ENCODE results near the gene C17orf67.

Gene C17orf67

GRCh38 chr17:56833057-56833808 is 487 bp downstream of the C17orf67 start:
- Histone ChIP-seq H3K4me1 (ENCODE audit: insufficient read depth, low read length) (peaks cover 28% of the 10 kb centered on the region), H3K4me3 (ENCODE audit: low read length) (peak overlapping the region; percentile 66), H3K9ac (ENCODE audit: low read depth, low read length) (peak overlapping the region; percentile 74), H3K9me3 (ENCODE audit: insufficient read depth, low read depth, low read length) (no peaks in the 10 kb centered on the region), H3K27me3 (ENCODE audit: insufficient read depth, low read length) (peaks cover 41% of the 10 kb centered on the region), H3K27ac (ENCODE audit: low read depth, low read length) (no peak overlapping the region), H3K36me3 (ENCODE audit: insufficient read depth, low read length) (peaks cover 6% of the 10 kb centered on the region)
- under 1% methylated on average over 95 of the region's 95 CpGs for WGBS

GRCh38 chr17:56832446-56832845 is 1.3 kb downstream of the C17orf67 start:
- H3K27me3 ChIP-seq (ENCODE audit: insufficient read depth, low read length) = peaks cover 41% of the 10 kb centered on the region
- H3K36me3 ChIP-seq (ENCODE audit: insufficient read depth, low read length) = peaks cover 6% of the 10 kb centered on the region
- no peaks in the 10 kb centered on the region for H3K9me3 ChIP-seq (ENCODE audit: insufficient read depth, low read depth, low read length)
- no peak overlapping the region for H3K27ac ChIP-seq (ENCODE audit: low read depth, low read length)
- WGBS = 54% methylated on average over 4 of the region's 4 CpGs
- H3K4me3 ChIP-seq (ENCODE audit: low read length) = peak overlapping the region; percentile 66
- no peak overlapping the region for H3K9ac ChIP-seq (ENCODE audit: low read depth, low read length)
- H3K4me1 ChIP-seq (ENCODE audit: insufficient read depth, low read length) = peaks cover 21% of the 10 kb centered on the region

DNA sequence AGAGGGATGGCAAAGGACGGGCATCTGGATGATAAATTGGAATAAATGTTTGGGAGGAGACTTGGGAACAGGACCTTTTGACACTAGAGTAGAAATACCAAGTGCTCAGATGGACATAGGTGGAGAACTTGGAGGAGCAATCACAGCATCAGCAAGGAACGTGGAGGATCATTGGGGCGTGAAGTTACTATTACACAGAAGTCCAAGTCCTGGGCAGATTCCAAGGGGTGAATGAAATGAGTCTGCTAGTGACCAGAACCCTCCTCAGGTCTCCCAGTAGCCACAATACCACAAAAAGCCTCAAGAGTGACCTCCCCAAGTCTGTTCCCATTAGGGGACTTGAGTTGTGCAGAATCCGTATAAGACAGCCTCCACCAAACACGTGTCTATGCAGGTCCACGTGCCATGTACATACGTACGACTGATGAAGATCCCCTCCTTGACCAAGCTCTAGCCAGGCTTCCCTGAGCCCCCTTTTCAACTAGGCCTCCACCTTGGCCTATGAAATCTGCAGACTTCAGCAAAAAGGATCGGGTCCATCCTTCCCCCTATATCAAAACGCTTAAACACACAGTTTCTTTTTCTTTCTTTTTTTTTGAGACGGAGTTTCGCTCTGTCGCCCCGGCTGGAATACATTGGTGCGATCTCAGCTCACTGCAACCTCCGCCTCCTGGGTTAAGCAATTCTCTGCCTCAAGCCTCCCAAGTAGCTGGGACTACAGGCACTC is 2.2 kb downstream of the C17orf67 start:
- H3K9ac ChIP-seq (ENCODE audit: low read depth, low read length) = no peak overlapping the region
- WGBS = 94% methylated on average over 16 of the region's 16 CpGs
- H3K4me3 ChIP-seq (ENCODE audit: low read length) = no peak overlapping the region
- no peaks in the 10 kb centered on the region for H3K9me3 ChIP-seq (ENCODE audit: insufficient read depth, low read depth, low read length)
- peaks cover 6% of the 10 kb centered on the region for H3K36me3 ChIP-seq (ENCODE audit: insufficient read depth, low read length)
- H3K4me1 ChIP-seq (ENCODE audit: insufficient read depth, low read length) = peaks cover 12% of the 10 kb centered on the region
- no peak overlapping the region for H3K27ac ChIP-seq (ENCODE audit: low read depth, low read length)
- peaks cover 38% of the 10 kb centered on the region for H3K27me3 ChIP-seq (ENCODE audit: insufficient read depth, low read length)

GRCh38 chr17:56830726-56831368 is 2.9 kb downstream of the C17orf67 start:
- peaks cover 31% of the 10 kb centered on the region for H3K27me3 ChIP-seq (ENCODE audit: insufficient read depth, low read length)
- H3K9me3 ChIP-seq (ENCODE audit: insufficient read depth, low read depth, low read length) = no peaks in the 10 kb centered on the region
- WGBS = 88% methylated on average over 7 of the region's 7 CpGs

GRCh38 chr17:56826611-56827414 is 6.9 kb downstream of the C17orf67 start:
- 89% methylated on average over 4 of the region's 4 CpGs for WGBS
- no peak overlapping the region for H3K9ac ChIP-seq (ENCODE audit: low read depth, low read length)
- no peaks in the 10 kb centered on the region for H3K27me3 ChIP-seq (ENCODE audit: insufficient read depth, low read length)
- no peak overlapping the region for H3K27ac ChIP-seq (ENCODE audit: low read depth, low read length)
- H3K36me3 ChIP-seq (ENCODE audit: insufficient read depth, low read length) = peaks cover 6% of the 10 kb centered on the region
- no peak overlapping the region for H3K4me3 ChIP-seq (ENCODE audit: low read length)
- H3K9me3 ChIP-seq (ENCODE audit: insufficient read depth, low read depth, low read length) = no peaks in the 10 kb centered on the region
- H3K4me1 ChIP-seq (ENCODE audit: insufficient read depth, low read length) = no peaks in the 10 kb centered on the region

More at GRCh38 chr17:56830726-56831368, 2.9 kb downstream of the C17orf67 start:
- H3K27ac ChIP-seq (ENCODE audit: low read depth, low read length) = no peak overlapping the region
- peaks cover 6% of the 10 kb centered on the region for H3K36me3 ChIP-seq (ENCODE audit: insufficient read depth, low read length)
- H3K4me1 ChIP-seq (ENCODE audit: insufficient read depth, low read length) = peaks cover 11% of the 10 kb centered on the region
- H3K9ac ChIP-seq (ENCODE audit: low read depth, low read length) = no peak overlapping the region
- H3K4me3 ChIP-seq (ENCODE audit: low read length) = no peak overlapping the region

GRCh38 chr17:56824503-56824902 is 9.2 kb downstream of the C17orf67 start:
- Histone ChIP-seq H3K9me3 (ENCODE audit: insufficient read depth, low read depth, low read length) (no peaks in the 10 kb centered on the region), H3K4me3 (ENCODE audit: low read length) (no peak overlapping the region), H3K36me3 (ENCODE audit: insufficient read depth, low read length) (no peaks in the 10 kb centered on the region), H3K27me3 (ENCODE audit: insufficient read depth, low read length) (no peaks in the 10 kb centered on the region), H3K4me1 (ENCODE audit: insufficient read depth, low read length) (no peaks in the 10 kb centered on the region), H3K27ac (ENCODE audit: low read depth, low read length) (no peak overlapping the region), H3K9ac (ENCODE audit: low read depth, low read length) (no peak overlapping the region)
- 78% methylated on average over 1 of the region's 1 CpG for WGBS

GRCh38 chr17:56823848-56824247 is 9.9 kb downstream of the C17orf67 start:
- Histone ChIP-seq H3K9me3 (ENCODE audit: insufficient read depth, low read depth, low read length) (no peaks in the 10 kb centered on the region), H3K4me3 (ENCODE audit: low read length) (no peak overlapping the region), H3K4me1 (ENCODE audit: insufficient read depth, low read length) (no peaks in the 10 kb centered on the region), H3K27ac (ENCODE audit: low read depth, low read length) (no peak overlapping the region), H3K27me3 (ENCODE audit: insufficient read depth, low read length) (no peaks in the 10 kb centered on the region), H3K9ac (ENCODE audit: low read depth, low read length) (no peak overlapping the region), H3K36me3 (ENCODE audit: insufficient read depth, low read length) (no peaks in the 10 kb centered on the region)
- WGBS = 87% methylated on average over 2 of the region's 2 CpGs

DNA sequence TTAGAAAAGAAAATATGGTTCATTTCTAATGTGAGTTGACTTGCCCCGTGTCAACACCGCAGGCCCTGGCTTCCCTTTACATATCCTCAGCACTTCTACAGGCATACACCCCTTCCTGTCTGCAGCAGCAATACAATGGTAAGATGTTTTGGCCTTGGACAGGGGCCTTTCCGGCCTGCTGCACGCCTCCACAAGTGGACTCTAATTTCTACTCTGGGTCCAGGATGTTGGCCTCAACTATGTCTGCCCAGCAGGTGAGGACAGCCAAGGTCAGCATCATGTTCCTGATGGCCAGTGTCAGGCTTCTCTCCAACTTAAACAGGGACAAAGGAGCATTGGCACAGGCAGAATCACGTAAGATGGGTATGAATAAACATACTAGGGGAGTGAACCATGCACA is 11.0 kb downstream of the C17orf67 start:
- H3K27ac ChIP-seq (ENCODE audit: low read depth, low read length) = no peak overlapping the region
- WGBS = 96% methylated on average over 3 of the region's 5 CpGs

DNA sequence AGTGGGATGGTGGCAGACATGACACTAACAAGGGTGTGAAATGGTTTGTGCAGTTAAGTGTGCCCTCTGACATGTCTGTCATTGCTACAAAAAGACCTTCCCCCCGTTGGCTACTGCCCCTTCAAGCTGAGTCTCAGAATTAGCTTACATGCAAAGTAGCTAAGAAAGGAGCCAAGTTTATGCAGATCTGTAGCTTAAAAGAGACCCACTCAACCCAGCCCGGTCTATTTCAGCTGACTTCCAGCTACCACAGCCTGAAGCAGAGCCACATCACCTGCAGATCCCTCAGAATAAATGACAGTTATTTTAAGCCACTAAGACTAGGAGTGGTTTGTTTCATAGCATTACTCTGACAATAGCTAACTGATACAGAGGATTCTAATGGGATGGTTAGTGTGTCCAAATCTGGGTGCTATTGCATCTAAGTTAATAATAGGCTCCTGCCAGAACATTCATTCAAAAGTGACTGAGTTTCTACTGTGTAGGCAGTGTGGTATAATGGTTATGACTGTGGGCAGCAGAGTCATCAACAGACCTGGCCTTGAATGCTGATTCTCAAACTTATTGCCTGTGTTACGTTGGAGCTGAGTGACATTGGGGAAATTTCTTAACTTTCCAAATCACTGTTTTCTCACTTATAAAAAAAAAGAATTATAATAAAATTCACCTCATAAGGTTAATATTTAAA is 11.7 kb downstream of the C17orf67 start:
- H3K27ac ChIP-seq (ENCODE audit: low read depth, low read length) = no peak overlapping the region
- no peak overlapping the region for H3K9ac ChIP-seq (ENCODE audit: low read depth, low read length)
- H3K4me3 ChIP-seq (ENCODE audit: low read length) = no peak overlapping the region
- no peaks in the 10 kb centered on the region for H3K36me3 ChIP-seq (ENCODE audit: insufficient read depth, low read length)
- no peaks in the 10 kb centered on the region for H3K4me1 ChIP-seq (ENCODE audit: insufficient read depth, low read length)
- WGBS = 78% methylated on average over 2 of the region's 3 CpGs
- H3K9me3 ChIP-seq (ENCODE audit: insufficient read depth, low read depth, low read length) = no peaks in the 10 kb centered on the region
- no peaks in the 10 kb centered on the region for H3K27me3 ChIP-seq (ENCODE audit: insufficient read depth, low read length)

More for the DNA sequence above, 11.0 kb downstream of the C17orf67 start:
- H3K4me1 ChIP-seq (ENCODE audit: insufficient read depth, low read length) = no peaks in the 10 kb centered on the region
- no peak overlapping the region for H3K4me3 ChIP-seq (ENCODE audit: low read length)
- H3K27me3 ChIP-seq (ENCODE audit: insufficient read depth, low read length) = no peaks in the 10 kb centered on the region
- H3K9ac ChIP-seq (ENCODE audit: low read depth, low read length) = no peak overlapping the region
- H3K36me3 ChIP-seq (ENCODE audit: insufficient read depth, low read length) = no peaks in the 10 kb centered on the region
- no peaks in the 10 kb centered on the region for H3K9me3 ChIP-seq (ENCODE audit: insufficient read depth, low read depth, low read length)

- H3K4me3 ChIP-seq (ENCODE audit: low read length) = no peak overlapping the region
- no peaks in the 10 kb centered on the region for H3K36me3 ChIP-seq (ENCODE audit: insufficient read depth, low read length)
- no peaks in the 10 kb centered on the region for H3K4me1 ChIP-seq (ENCODE audit: insufficient read depth, low read length)
- no peaks in the 10 kb centered on the region for H3K9me3 ChIP-seq (ENCODE audit: insufficient read depth, low read depth, low read length)
- no peak overlapping the region for H3K9ac ChIP-seq (ENCODE audit: low read depth, low read length)
- no peaks in the 10 kb centered on the region for H3K27me3 ChIP-seq (ENCODE audit: insufficient read depth, low read length)
- H3K27ac ChIP-seq (ENCODE audit: low read depth, low read length) = no peak overlapping the region
- 95% methylated on average over 9 of the region's 10 CpGs for WGBS
Measured at GRCh38 chr17:56820207-56820606, 13.5 kb downstream of the C17orf67 start.

All from HUES64 (cell line).